Urothelium cell line (cell line): ENCODE results near the gene DOLPP1.
"Not testable (repeated sequence)": the region's sequence is repeated elsewhere in the genome, so short reads cannot be mapped to it uniquely, and the experiment has no call there.

ENCODE experiments used
- DNase-seq: peaks from one replicate; pipeline ENCODE4 v3.0.0; 2011; ENCODE audit warnings: low spot score, mixed read lengths
- FAIRE-seq: peaks from 2 replicates; lab custom pipeline; 2011; peaks lifted over from hg19 to GRCh38; lab: Jason Lieb, UNC

The DOLPP1 gene, protein sequence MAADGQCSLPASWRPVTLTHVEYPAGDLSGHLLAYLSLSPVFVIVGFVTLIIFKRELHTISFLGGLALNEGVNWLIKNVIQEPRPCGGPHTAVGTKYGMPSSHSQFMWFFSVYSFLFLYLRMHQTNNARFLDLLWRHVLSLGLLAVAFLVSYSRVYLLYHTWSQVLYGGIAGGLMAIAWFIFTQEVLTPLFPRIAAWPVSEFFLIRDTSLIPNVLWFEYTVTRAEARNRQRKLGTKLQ

DNA sequence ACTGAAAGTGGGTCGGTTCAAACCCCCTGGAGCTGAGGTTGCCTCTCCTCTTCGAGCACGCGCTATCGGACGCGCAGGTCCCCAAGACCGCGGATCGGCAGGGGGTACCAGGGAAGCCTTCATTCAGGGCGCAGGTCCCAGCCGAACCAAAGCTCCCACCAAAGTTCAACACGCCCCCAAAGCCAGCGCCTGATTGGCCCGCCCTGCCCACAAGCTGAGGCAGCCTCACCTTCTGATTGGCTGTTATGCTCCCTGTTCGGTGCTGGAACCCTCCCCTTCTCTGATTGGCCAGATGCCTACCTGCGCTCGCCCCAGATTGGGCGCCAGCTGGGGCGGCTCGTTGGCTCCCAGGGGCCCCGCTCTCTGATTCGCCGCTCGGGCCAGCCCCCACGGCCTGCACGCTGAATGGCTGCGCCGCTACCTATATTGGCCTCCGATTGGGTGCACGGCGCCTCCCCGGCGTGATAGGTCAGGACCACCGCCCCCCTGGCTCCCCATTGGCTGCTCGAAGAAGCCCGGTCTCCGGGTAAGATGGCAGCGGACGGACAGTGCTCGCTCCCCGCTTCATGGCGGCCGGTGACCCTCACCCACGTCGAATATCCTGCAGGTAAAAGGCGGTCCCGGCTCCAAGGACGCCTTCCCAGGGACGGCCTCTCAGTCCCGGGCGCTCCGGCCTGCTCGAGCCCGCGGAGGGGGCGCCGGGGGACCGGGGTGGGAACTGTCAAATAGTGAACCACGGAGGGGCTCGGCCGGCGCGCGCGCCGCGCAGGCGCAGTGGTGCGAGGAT lies at the start of gene DOLPP1:
Gene DOLPP1 (plus strand): TSS at position 511 of the 787 bp plus-strand sequence. CDS start 21 bp downstream, at position 532.
- FAIRE-seq (no peak), DNase-seq (peak; percentile 99)

DNA sequence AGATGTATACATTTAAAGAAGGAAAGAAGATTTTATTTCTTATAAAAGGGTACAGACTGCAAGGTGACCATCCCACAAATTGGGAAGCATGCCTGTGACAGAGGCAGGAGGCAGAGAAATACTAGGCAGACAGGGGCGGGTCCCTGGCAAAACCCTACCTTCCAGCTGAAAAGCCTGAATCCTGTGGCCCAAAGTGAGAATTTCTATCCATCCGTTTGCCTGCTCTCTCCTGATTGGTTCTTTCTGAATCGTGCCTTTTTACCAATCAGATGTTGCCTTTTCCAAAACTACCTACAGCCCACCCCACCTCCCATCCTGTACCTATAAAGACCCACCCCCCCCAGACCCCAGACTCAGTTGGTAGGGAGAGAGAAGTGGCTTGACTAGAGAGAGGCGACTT lies 49.4 kb upstream of the DOLPP1 start:
- DNase-seq (no peak), FAIRE-seq (no peak)

DNA sequence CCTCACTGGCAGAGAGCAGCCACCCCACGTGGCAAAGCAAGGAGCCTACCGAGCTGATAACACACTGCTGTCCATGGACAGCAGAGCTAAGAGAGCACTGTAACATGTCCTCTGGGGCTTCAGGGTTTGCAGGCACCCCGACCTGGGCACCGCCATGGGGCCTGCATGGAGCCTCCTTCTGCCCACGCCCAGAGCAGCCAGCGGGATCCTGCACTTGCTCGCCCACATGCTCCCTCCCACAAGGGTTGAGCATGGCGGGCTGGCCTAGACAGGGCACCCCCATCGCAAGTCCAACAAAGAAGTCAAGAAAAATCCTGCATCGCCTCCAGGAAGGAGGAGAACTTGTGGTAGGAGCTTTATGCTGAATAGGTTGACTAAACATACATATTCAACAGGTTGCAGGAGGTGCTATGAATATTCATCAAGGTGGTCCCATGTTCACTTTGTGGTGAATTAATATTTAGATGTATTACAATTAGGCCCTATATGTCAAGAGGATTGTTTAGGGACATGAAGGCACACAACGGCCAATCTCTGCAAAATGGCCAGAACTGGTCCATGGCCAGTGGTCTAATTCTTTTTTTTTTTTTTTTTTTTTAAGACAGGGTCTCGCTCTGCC lies 48.3 kb upstream of the DOLPP1 start:
- DNase-seq (no peak), FAIRE-seq (no peak)

DNA sequence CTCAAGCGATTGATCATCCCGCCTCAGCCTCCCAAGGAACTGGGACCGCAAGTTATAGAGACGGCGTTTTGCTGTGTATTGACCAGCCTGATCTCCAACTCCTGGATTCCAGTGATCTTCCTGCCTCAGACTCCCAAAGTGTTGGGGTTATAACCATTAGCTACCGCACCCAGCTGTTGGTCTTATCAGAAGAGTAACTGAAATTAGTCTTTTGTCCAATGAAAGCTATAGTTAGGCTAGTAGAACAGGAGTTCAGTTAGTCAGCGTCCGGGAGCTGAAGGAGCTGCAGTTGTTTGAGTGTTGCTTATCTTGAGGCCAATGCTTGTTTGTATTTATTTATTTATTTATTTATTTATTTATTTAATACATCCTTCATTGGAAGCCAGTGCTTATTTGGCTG lies 47.7 kb upstream of the DOLPP1 start:
- no peak for FAIRE-seq
- no peak for DNase-seq

DNA sequence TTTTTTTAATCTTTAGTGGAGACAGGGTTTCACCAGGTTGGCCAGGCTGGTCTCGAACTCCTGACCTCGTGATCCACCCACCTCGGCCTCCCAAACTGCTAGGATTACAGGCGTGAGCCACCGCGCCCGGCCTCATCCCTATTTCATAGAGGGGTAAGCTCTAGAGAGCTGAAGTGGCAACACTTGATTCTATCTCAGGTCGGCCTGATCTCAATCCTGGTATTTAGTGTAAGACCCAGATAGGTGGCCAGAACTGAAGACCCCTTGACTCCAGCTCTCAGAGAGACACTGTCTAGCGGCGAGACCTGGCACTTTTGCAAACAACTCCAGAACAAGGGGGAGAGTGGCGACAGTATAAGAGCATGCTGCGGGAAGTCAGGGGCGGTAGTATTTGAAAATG lies 45.1 kb upstream of the DOLPP1 start:
- not testable (repeated sequence) for FAIRE-seq, DNase-seq

DNA sequence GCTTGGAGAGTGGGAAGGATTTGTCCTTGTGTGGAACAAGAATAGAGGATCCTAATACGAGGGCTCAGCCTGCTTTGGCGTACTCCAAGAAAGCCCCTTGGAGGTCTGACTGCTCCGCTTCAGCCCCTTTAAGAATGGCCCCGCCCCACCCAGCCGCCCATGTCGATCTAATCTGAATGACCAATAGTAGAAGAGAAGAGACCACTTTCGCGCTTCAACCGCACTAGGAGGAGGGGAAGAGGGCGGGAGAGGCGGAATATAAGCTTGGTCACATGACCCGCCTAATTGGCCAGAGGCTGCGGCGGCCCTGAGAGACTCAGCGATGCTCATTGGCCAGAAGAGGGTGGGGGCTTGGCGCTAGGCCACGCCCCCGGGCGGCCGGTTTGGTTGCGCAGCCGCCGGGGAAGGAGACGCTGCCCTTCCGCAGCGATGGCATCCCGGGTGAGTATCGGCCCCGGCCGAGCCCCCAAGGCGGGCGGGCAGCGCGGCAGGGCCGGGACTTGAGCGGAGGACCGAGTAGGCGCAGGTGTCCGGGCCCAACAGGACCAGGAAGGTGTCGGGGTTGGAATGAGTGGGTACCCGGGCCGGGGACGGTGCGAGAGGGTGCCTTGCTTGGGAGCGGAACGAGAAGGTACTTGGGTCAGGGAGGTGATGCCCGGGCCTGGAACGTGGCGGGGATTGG lies 44.5 kb upstream of the DOLPP1 start, which contains the start of gene MIGA2:
Gene MIGA2 (plus strand): TSS at position 386 of the 682 bp plus-strand sequence. CDS start 3,969 bp downstream, outside the sequence.
- no peak for FAIRE-seq
- peak; percentile 98 for DNase-seq

DNA sequence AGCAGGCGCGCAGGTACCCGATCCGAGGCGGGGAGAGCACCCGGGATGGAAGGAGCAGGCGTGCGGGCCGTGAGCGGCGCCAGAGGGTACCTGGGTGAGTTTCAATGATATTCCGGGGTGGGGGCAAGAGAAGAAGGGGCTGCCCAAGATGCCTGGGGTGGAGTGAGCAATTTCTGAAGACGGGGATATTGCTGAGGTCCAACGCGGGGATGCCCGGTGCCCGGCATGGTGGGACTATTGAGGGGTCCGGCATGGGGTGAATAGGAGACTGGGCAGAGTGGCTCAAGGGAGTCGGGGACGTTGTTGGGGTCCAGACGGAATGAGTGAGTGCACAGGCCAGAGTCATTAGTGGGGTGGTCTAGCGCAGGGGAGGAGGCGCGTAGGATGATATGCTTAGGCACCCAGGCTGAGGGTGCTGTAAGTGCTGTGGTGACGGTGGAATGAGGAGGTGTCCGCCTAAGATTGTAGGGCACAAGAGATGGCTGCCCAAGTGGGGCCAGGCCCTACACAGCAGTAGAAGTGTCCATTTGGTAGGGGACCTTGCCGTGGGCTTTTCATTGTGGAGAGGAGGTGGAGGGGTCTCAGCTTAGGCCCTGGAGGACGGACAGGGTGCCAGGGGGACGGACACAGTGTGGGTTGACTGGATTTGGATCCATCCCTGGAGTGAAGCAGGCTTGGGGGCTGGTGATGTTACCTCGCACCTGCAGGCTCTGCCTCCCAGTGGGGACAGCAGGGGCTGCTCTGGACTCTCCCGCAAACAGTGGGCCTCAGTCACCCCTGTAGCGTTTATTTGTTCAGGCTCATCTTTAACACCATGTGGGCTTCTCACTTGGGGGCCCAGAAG lies 43.8 kb upstream of the DOLPP1 start:
- no peak for FAIRE-seq
- no peak for DNase-seq

DNA sequence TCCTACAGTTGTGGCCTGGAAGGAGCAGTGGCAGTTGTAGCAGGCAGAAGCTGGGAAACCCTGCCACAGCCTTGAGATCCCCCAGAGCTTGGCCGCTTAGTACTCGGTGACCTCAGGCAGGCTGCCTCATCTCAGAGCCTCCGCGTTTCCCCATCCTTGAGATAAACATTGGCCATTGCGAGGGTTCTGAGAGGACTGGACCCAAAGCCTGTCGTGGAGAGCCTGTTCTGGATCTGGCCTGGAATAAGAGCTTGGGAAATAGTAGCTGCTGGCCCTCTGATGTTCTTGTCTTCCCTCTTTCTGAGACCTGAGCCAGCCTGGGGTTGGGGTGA lies 43.2 kb upstream of the DOLPP1 start:
- DNase-seq (no peak), FAIRE-seq (no peak)

DNA sequence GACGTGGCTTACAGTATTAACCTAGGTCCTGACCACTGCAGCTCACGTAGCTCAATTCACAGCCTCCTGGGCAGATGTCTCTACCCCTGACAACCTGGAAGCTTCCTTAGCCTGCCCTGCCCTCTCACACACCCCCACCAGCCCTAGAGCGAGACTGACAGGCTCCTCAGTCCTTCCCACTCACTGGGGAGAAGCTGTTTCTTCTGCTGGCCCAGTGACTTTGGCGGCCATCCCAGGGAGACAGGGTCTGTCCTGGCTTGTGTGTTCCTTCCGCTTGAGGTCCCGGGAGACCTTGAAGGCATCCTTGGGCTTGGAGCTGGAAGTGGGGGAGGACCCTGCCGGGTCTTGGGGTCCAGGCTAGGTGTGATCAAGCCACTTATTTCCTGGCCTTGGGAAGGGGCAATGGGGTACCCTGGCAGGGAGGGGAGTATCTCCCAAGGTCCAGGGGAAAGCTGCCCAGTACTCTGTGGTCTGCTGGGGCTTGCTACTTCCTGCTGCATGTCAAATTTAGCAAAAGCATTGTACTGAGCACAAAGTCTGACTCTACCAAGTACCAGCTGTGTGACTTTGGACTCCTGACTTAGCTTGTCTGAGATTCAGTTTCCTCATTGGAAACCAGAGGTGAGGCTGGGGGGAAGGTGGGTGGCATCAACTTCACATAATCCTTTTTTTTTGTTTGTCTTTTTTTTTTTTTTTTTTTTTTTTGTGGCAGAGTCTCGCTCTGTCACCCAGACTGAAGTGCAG lies 42.6 kb upstream of the DOLPP1 start:
- DNase-seq (no peak), FAIRE-seq (no peak)

DNA sequence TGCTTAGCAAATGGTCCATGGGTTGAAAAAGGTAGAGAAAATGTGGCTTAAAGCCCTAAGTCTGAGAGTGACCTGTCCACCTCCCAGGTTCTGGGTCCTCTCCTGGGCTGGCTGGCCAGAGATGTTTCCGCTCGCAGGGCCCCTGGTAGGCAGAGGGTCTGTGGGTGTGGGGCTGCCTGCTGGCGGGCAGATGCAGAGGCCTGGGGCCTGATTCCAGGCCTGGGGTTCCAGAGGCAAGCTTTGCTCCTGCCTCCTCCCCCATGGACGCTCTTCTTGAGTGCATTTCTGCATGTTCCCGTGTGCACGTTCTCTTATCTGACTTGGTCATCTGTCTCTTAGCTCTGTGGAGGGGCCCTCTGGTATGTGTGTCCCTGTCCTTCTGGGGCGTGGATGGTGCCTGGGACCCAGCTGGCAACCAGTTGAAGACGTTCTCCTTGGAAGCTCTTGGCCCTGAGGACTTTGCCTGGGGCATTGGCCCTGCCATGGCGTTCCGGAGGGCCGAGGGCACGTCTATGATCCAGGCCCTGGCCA lies 40.7 kb upstream of the DOLPP1 start:
- no peak for DNase-seq
- FAIRE-seq: no peak

DNA sequence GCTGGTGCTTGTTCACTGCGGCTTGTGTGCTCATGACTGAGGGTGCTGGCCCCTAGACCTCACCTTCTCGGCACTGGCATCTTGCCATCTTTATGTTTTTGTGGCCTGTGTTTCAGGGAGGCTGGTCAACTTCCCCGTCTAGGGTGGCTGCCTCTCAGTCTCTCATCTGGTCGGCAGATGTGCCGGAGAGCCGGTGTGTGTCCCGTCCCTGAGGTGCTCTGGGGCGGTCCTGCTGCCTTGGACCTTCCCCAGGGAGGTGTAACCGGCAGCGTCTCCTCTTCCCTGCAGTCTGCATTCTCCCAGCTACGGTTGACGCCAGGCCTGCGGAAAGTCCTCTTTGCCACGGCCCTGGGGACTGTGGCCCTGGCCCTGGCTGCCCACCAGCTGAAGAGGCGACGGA lies 38.9 kb upstream of the DOLPP1 start:
- no peak for FAIRE-seq
- no peak for DNase-seq

DNA sequence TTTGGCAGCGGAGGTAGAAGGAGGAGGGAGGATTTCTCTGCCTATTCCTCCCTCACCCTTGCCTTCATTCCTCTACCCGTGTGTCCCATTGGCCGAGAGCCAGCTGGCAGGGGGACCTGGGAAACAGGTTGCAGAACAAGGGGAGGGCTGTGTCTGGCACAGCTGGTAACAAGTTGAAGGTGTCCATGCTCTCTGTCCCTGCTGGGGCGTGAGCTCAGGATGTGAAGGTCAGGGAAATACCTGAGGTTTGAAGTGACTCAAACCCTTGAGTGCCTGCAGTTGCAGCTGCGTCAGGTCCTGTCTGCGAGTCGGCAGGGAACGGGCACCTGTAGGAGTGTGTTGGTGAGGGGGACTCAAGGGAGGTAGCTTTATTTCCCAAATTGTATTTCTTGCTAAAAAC lies 28.3 kb upstream of the DOLPP1 start:
- DNase-seq: no peak
- no peak for FAIRE-seq

DNA sequence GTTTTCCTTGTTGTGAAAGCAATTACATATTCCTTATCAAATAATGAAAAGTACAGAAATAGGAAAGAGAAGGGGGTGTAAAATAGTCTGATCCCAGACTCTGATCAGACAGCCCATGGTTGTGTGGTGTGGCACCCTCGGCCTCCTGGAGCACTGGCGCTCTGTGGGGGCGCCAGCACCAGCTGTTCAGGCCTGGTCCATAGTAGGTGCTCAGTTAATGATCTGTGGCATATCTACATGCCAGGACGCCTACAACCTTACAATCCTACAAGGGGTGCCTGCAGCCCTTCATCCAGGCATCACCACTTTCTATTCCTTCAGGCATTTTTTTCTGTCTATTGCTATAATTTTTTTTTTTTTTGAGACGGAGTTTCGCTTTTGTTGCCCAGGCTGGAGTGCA lies 27.9 kb upstream of the DOLPP1 start:
- no peak for DNase-seq
- FAIRE-seq: no peak

DNA sequence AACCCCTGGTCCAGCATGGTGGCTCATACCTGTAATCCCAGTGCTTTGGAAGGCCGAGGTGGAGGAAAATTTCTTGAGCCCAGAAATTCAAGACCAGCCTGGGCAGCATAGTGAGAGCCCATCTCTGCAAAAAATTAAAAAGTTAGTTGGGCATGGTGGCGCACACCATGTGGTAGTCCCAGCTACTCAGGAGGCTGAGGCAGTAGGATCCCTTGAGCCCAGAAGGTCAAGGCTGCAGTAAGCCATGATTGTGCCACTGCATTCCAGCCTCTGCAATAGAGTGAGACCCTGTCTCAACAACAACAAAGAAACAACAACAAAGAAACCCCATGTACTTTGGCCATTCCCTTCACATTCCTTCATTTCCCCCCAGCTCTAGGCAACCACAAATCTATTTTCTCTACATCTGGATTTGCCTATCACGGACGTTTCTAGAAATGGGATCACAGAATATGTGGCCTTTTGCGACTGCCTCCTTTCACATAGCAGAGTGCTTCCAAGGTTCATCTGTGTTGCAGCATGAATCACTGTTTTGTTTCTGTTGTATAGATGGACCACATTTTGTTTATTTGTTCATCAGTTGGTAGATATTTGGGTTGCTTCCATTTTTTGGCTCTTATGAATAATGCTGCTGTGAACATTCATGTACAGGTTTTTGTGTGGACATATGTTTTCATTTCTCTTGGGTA lies 26.6 kb upstream of the DOLPP1 start:
- FAIRE-seq: no peak
- DNase-seq: no peak

DNA sequence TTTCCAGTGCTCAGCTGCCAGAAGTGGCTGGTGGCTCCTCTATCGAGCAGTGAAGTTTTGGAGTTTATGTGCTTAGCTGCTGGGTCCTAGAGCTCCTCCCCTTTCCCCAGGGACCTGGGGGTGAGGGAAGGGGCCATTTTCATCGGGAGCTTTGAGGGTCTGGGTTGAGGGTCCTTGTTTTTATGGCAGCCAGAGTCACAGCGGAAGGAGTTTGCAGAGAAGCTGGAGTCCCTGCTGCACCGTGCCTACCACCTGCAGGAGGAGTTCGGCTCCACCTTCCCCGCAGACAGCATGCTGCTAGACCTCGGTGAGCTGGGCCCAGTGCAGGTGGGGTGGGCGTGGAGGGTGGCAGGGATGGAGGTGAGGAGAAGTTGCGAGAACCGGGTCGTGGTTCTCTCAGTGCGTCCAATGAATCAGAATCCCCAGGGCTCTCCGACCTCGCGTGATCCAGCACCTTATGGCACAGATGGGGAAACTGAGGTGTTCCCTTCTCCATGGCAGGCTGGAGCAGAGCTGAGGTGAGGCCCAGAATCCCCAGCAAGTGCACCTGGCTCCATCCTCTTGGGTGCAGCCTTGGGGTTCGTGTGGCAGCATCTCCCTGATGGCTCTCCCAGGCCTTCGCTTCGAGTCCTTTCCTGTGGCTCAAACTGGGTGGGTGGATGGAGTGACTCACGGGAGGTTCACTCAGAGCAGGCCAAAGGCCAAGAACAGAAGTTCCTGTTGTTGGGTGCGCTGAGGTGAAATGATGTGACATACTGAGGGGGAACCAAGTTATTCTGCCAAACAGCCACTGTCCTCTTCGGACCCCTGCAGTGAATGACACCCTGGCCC lies 21.7 kb upstream of the DOLPP1 start:
- DNase-seq: no peak
- FAIRE-seq: no peak

DNA sequence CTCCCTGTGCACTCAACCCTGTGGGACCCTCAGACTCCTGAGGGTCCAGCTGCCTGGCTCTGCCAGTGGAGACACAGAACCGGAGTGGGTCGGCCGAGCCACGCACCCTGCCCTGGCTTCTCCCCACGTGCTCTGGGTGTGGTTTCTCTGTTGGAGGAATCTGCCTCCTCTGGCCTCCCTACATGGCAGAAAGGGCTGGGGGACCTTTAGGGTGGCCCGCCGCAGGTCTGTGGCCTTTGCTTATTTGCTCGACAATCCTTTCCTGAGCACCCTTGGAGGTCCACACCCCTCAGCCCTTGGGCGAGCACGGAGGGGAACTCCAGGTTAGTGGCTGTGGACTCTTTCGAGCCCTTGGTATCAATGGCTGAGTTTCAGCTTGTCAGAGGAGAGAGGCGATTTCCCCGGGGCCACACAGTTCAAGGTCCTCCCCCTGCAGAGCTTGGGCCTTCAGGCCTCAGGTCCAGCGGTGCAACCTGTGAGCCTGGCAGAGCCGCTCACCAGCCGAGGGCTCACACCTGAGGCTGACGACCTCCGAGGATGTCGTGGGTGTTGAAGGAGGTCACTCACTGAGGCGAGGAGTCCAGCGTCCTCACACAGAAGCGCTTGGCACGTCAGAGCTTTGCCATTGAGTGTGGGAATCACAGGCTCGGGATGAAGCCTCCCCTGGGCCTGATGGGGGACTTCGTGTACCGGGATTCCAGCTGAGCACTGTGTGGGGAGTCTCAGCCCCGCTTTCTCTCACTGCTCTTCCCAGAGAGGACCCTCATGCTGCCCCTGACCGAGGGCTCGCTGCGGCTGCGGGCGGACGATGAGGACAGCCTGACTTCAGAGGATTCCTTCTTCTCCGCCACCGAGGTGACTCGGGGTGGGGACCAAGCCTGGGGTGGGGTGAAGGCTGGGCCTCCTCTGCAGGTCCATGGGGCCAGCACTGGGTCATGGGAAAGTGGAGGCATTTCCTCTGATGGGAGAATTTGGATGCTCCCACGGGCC lies 20.8 kb upstream of the DOLPP1 start:
- FAIRE-seq (no peak), DNase-seq (no peak)

DNA sequence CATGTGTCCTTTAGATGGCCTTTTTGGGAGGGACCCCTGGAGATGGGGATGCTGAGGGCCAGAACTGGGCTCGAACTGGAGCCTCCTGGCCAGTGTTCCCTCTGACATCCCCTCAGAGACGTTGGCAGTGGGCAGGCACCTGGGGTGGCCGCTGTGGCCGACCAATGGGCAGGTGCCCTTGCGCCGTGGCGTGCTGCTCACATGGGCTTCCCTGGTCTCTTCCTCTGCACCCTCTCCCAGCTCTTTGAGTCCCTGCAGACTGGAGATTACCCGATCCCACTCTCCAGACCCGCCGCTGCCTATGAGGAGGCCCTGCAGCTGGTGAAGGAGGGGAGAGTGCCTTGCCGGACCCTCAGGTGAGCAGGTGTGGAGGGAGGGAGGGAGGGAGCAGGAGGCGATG lies 19.9 kb upstream of the DOLPP1 start:
- no peak for FAIRE-seq
- no peak for DNase-seq
